ENCODE results near the gene ABAT.

Gene ABAT

GRCh38 chr16:8645831-8646230, 28.6 kb upstream of the ABAT start:
- Histone ChIP-seq H3K27me3 (ENCODE audit: insufficient read depth, low read length) (no peaks in the 10 kb centered on the region), H3K36me3 (ENCODE audit: insufficient read depth, low read length) (peaks cover 77% of the 10 kb centered on the region)

GRCh38 chr16:8646326-8647053, 27.9 kb upstream of the ABAT start:
- H4K20me1 ChIP-seq (ENCODE audit: insufficient read depth, low read length), result no peaks in the 10 kb centered on the region
- H3K4me2 ChIP-seq (ENCODE audit: low read length), result no peak overlapping the region
- H3K9me3 ChIP-seq (ENCODE audit: low read length), result no peaks in the 10 kb centered on the region
- no peaks in the 10 kb centered on the region for H3K27me3 ChIP-seq (ENCODE audit: insufficient read depth, low read length)
- TF ChIP-seq CTCF (IDR thresholded peaks at IDR 0.05; ENCODE audit: low read length) (no peak), EZH2 (IDR thresholded peaks at IDR 0.05; ENCODE audit: borderline replicate concordance, low read length) (no peak)
- no peak overlapping the region for H3K9ac ChIP-seq (ENCODE audit: low read length)
- peaks cover 6% of the 10 kb centered on the region for H3K4me1 ChIP-seq (ENCODE audit: insufficient read depth, low read length, severe bottlenecking)
- no peaks in the 10 kb centered on the region for H3F3A ChIP-seq (ENCODE audit: insufficient read depth, low read length)
- H3K27ac ChIP-seq (ENCODE audit: low read depth, low read length, poor library complexity, severe bottlenecking), result no peak overlapping the region
- no peak overlapping the region for H2AFZ ChIP-seq (ENCODE audit: low read length)
- H3K4me3 ChIP-seq (ENCODE audit: low read depth, low read length, poor library complexity, severe bottlenecking), result no peak overlapping the region
- H3K9me2 ChIP-seq (ENCODE audit: low read depth, low read length), result no peaks in the 10 kb centered on the region
- H3K79me2 ChIP-seq (ENCODE audit: insufficient read depth, low read length), result no peaks in the 10 kb centered on the region
- H3K36me3 ChIP-seq (ENCODE audit: insufficient read depth, low read length), result peaks cover 71% of the 10 kb centered on the region

More at GRCh38 chr16:8645831-8646230, 28.6 kb upstream of the ABAT start:
- Histone ChIP-seq H3K9me3 (ENCODE audit: low read length) (no peaks in the 10 kb centered on the region), H3K79me2 (ENCODE audit: insufficient read depth, low read length) (no peaks in the 10 kb centered on the region), H3K9ac (ENCODE audit: low read length) (no peak overlapping the region), H3K27ac (ENCODE audit: low read depth, low read length, poor library complexity, severe bottlenecking) (no peak overlapping the region), H3K4me1 (ENCODE audit: insufficient read depth, low read length, severe bottlenecking) (peaks cover 11% of the 10 kb centered on the region), H3F3A (ENCODE audit: insufficient read depth, low read length) (no peaks in the 10 kb centered on the region), H3K4me3 (ENCODE audit: low read depth, low read length, poor library complexity, severe bottlenecking) (no peak overlapping the region), H4K20me1 (ENCODE audit: insufficient read depth, low read length) (no peaks in the 10 kb centered on the region), H3K4me2 (ENCODE audit: low read length) (no peak overlapping the region), H2AFZ (ENCODE audit: low read length) (no peak overlapping the region), H3K9me2 (ENCODE audit: low read depth, low read length) (no peaks in the 10 kb centered on the region)
- no peak for TF ChIP-seq EZH2 (IDR thresholded peaks at IDR 0.05; ENCODE audit: borderline replicate concordance, low read length)
- TF ChIP-seq CTCF (IDR thresholded peaks at IDR 0.05; ENCODE audit: low read length), result no peak

GRCh38 chr16:8647721-8648318, 26.6 kb upstream of the ABAT start:
- Histone ChIP-seq H3K36me3 (ENCODE audit: insufficient read depth, low read length) (peaks cover 58% of the 10 kb centered on the region), H3K27me3 (ENCODE audit: insufficient read depth, low read length) (no peaks in the 10 kb centered on the region), H3K4me1 (ENCODE audit: insufficient read depth, low read length, severe bottlenecking) (no peaks in the 10 kb centered on the region)

More at GRCh38 chr16:8647721-8648318, 26.6 kb upstream of the ABAT start:
- Histone ChIP-seq H3K4me2 (ENCODE audit: low read length) (no peak overlapping the region), H3K79me2 (ENCODE audit: insufficient read depth, low read length) (no peaks in the 10 kb centered on the region), H3K4me3 (ENCODE audit: low read depth, low read length, poor library complexity, severe bottlenecking) (no peak overlapping the region), H4K20me1 (ENCODE audit: insufficient read depth, low read length) (no peaks in the 10 kb centered on the region), H3K9ac (ENCODE audit: low read length) (no peak overlapping the region), H3K9me3 (ENCODE audit: low read length) (no peaks in the 10 kb centered on the region), H3K9me2 (ENCODE audit: low read depth, low read length) (no peaks in the 10 kb centered on the region), H3F3A (ENCODE audit: insufficient read depth, low read length) (no peaks in the 10 kb centered on the region), H3K27ac (ENCODE audit: low read depth, low read length, poor library complexity, severe bottlenecking) (no peak overlapping the region), H2AFZ (ENCODE audit: low read length) (no peak overlapping the region)
- TF ChIP-seq CTCF (IDR thresholded peaks at IDR 0.05; ENCODE audit: low read length) (no peak), EZH2 (IDR thresholded peaks at IDR 0.05; ENCODE audit: borderline replicate concordance, low read length) (no peak)

Data from OCI-LY1 (cell line).